Urothelium cell line (cell line): ENCODE results near the gene ADGRL1.

Experiments
- DNase-seq: peaks from one replicate; pipeline ENCODE4 v3.0.0; 2011; ENCODE audit warnings: low spot score, mixed read lengths
- FAIRE-seq: peaks from 2 replicates; lab custom pipeline; 2011; peaks lifted over from hg19 to GRCh38; lab: Jason Lieb, UNC

Gene ADGRL1

GRCh38 chr19:14115756-14116155 lies 90.2 kb downstream of the ADGRL1 start:
- FAIRE-seq: no peak

GRCh38 chr19:14114854-14115253 lies 91.1 kb downstream of the ADGRL1 start:
- DNase-seq (no peak), FAIRE-seq (no peak)

More at GRCh38 chr19:14115756-14116155, 90.2 kb downstream of the ADGRL1 start:
- no peak for DNase-seq

GRCh38 chr19:14114439-14114838 lies 91.5 kb downstream of the ADGRL1 start:
- no peak for FAIRE-seq
- DNase-seq: no peak

GRCh38 chr19:14113762-14114414 lies 92.1 kb downstream of the ADGRL1 start:
- DNase-seq (peak; percentile 12), FAIRE-seq (no peak)

- FAIRE-seq: no peak
- DNase-seq: no peak
These were observed 93.1 kb downstream of the ADGRL1 start for GRCh38 chr19:14112809-14113385.

- DNase-seq: no peak
- FAIRE-seq: no peak
These were observed 93.7 kb downstream of the ADGRL1 start for GRCh38 chr19:14112051-14112808.

GRCh38 chr19:14111486-14111885 lies 94.5 kb downstream of the ADGRL1 start:
- FAIRE-seq (no peak), DNase-seq (no peak)

- FAIRE-seq: no peak
- no peak for DNase-seq
These were observed 95.3 kb downstream of the ADGRL1 start for GRCh38 chr19:14110650-14111049.

- DNase-seq: no peak
- FAIRE-seq: no peak
These were observed 98.1 kb downstream of the ADGRL1 start for GRCh38 chr19:14107581-14108461.

GRCh38 chr19:14106840-14107239 lies 99.1 kb downstream of the ADGRL1 start:
- no peak for DNase-seq
- FAIRE-seq: no peak

GRCh38 chr19:14105680-14106079 lies 100.3 kb downstream of the ADGRL1 start:
- FAIRE-seq (no peak), DNase-seq (no peak)

GRCh38 chr19:14103310-14103709 lies 102.7 kb downstream of the ADGRL1 start:
- FAIRE-seq (no peak), DNase-seq (no peak)

GRCh38 chr19:14102756-14103155 lies 103.2 kb downstream of the ADGRL1 start:
- no peak for FAIRE-seq

GRCh38 chr19:14102102-14102696 lies 103.8 kb downstream of the ADGRL1 start:
- FAIRE-seq: no peak
- DNase-seq: no peak

More at GRCh38 chr19:14102756-14103155, 103.2 kb downstream of the ADGRL1 start:
- no peak for DNase-seq

- FAIRE-seq: no peak
- no peak for DNase-seq
These were observed 104.9 kb downstream of the ADGRL1 start for GRCh38 chr19:14101003-14101545.
